CD14-positive monocyte (primary cell): ENCODE results near the gene PDIA5. TPM values are rescaled to one million over a fixed set of nuclear protein-coding genes. Genes with fewer than 3 reads are reported as not detected.

Source experiments
- DNase-seq, 3 donors: peaks; one replicate each; pipeline ENCODE4 v3.0.0-alpha.2; 2011 to 2022
- H2AFZ ChIP-seq: 2 replicates; pipeline ENCODE4 v1.6.0; 2012; ENCODE audit warnings: mild to moderate bottlenecking, low read depth, low read length, inconsistent platforms; ENCODE audit not compliant: insufficient read depth, poor library complexity, severe bottlenecking
- H3K27ac ChIP-seq, 2 donors: 1 replicate in 1 of 2; 2 replicates in 1 of 2; pipeline ENCODE4 v1.5.1; 2012 to 2013; ENCODE audit warnings: low read length in 2 of 2, control low read depth in 1 of 2, inconsistent platforms in 1 of 2, low read depth in 1 of 2, mild to moderate bottlenecking in 1 of 2
- H3K27me3 ChIP-seq, 2 donors: one replicate each; pipeline versions ENCODE4 v1.6.0 to v1.6.1; 2011 to 2013; ENCODE audit warnings: low read length in 2 of 2; ENCODE audit not compliant: control insufficient read depth in 2 of 2, insufficient read depth in 2 of 2
- H3K36me3 ChIP-seq, 2 donors: replicated peaks in 1 of 2; 1 replicate in 1 of 2; 2 replicates in 1 of 2; pipeline versions ENCODE4 v1.5.1 to v1.6.1; 2012 to 2013; ENCODE audit warnings: low read length in 2 of 2, control low read depth in 1 of 2, inconsistent platforms in 1 of 2, mild to moderate bottlenecking in 1 of 2; ENCODE audit not compliant: insufficient read depth in 2 of 2, control insufficient read depth in 1 of 2
- H3K4me1 ChIP-seq, 2 donors: 1 replicate in 1 of 2; 2 replicates in 1 of 2; pipeline versions ENCODE4 v1.5.1 to v1.6.1; 2012 to 2013; ENCODE audit warnings: low read length in 2 of 2, control low read depth in 1 of 2, inconsistent platforms in 1 of 2, mild to moderate bottlenecking in 1 of 2, moderate library complexity in 1 of 2; ENCODE audit not compliant: insufficient read depth in 2 of 2, control insufficient read depth in 1 of 2
- H3K4me2 ChIP-seq: replicated peaks from 2 replicates; pipeline ENCODE3; 2012; ENCODE audit warnings: low read length, moderate library complexity, mild to moderate bottlenecking; ENCODE audit not compliant: poor library complexity, severe bottlenecking; ENCODE audit errors: extremely low read depth
- H3K4me3 ChIP-seq, 3 experiments: fragments of 200-600 bp in 1 of 3; sonication (generic) in 1 of 3; replicated peaks in 1 of 3; 1 replicate in 2 of 3; 2 replicates in 1 of 3; pipeline ENCODE4 v1.5.1; 2011 to 2013; ENCODE audit warnings: low read length in 3 of 3, mild to moderate bottlenecking in 3 of 3, control low read depth in 2 of 3, low read depth in 2 of 3, inconsistent platforms in 1 of 3, moderate library complexity in 1 of 3
- H3K79me2 ChIP-seq: 2 replicates; pipeline ENCODE4 v1.6.0; 2012; ENCODE audit warnings: mild to moderate bottlenecking, control low read depth, inconsistent platforms, low read length, moderate library complexity; ENCODE audit not compliant: insufficient read depth
- H3K9ac ChIP-seq: 2 replicates; pipeline ENCODE4 v1.6.0; 2017; ENCODE audit warnings: low read length, mild to moderate bottlenecking; ENCODE audit not compliant: insufficient read depth, poor library complexity, severe bottlenecking
- H3K9me3 ChIP-seq, 2 donors: replicated peaks in 1 of 2; 1 replicate in 1 of 2; 2 replicates in 1 of 2; pipeline versions ENCODE4 v1.5.1 to v1.6.1; 2012 to 2013; ENCODE audit warnings: low read length in 2 of 2, control low read depth in 1 of 2; ENCODE audit not compliant: control insufficient read depth in 1 of 2, insufficient read depth in 1 of 2
- H4K20me1 ChIP-seq: 2 replicates; pipeline ENCODE4 v1.6.0; 2012; ENCODE audit warnings: mild to moderate bottlenecking, low read length, control low read depth, moderate library complexity; ENCODE audit not compliant: insufficient read depth
- H3K27ac Mint-ChIP-seq, 7 donors: one replicate each; pipeline ENCODE4 v1.8.0; 2020; ENCODE audit warnings: mild to moderate bottlenecking in 7 of 7, mixed read lengths in 7 of 7, moderate library complexity in 6 of 7, inconsistent platforms in 2 of 7
- H3K27me3 Mint-ChIP-seq, 3 donors: one replicate each; pipeline ENCODE4 v1.8.0; 2021 to 2022; ENCODE audit warnings: low read depth in 3 of 3, mild to moderate bottlenecking in 3 of 3, mixed read lengths in 3 of 3, moderate library complexity in 3 of 3, inconsistent platforms in 1 of 3
- H3K36me3 Mint-ChIP-seq, 2 donors: one replicate each; pipeline ENCODE4 v1.8.0; 2020; ENCODE audit warnings: mixed read lengths in 2 of 2, inconsistent platforms in 1 of 2, mild to moderate bottlenecking in 1 of 2
- H3K4me1 Mint-ChIP-seq: one replicate; pipeline ENCODE4 v1.8.0; 2020; ENCODE audit warnings: mild to moderate bottlenecking, mixed read lengths
- H3K4me3 Mint-ChIP-seq, 2 donors: one replicate each; pipeline ENCODE4 v1.8.0; 2020; ENCODE audit warnings: mild to moderate bottlenecking in 2 of 2, mixed read lengths in 2 of 2, moderate library complexity in 1 of 2
- H3K9me3 Mint-ChIP-seq, 7 donors: one replicate each; pipeline ENCODE4 v1.8.0; 2020 to 2022; ENCODE audit warnings: mixed read lengths in 7 of 7, mild to moderate bottlenecking in 6 of 7, moderate library complexity in 6 of 7, inconsistent platforms in 2 of 7
- WGBS: methylation state at CpG from one replicate; pipeline ENCODE4 v1.1.5; 2013; ENCODE audit warnings: missing lambda C conversion rate; ENCODE audit not compliant: insufficient coverage; 5-methylcytosine and 5-hydroxymethylcytosine counted together
- intact Hi-C, 2 donors: fragments of 100-400 bp; cut with micrococcal nuclease; formaldehyde crosslinking; loops; one replicate each; pipeline versions ENCODE4 v1.15.0 to v1.15.1; 2023
- polyA plus RNA-seq, 3 donors: library from polyadenylated mRNA; depleted of rRNA in 1 of 3; unstranded in 2 of 3; stranded (reverse) in 1 of 3; fragments of 300-500 nt in 2 of 3; fragments of >200 nt in 1 of 3; fragmentation: Illumina TruSeq in 2 of 3; gene quantifications; 1 replicate in 2 of 3; 2 replicates in 1 of 3; pipeline ENCODE4 v1.2.3, GENCODE V29; 2012 to 2021
- TF ChIP-seq, protein P1 (sequence below): fragments of 200-600 bp; IDR thresholded peaks from one replicate; pipeline ENCODE4 v1.8.0; 2022; ENCODE audit warnings: antibody characterized with exemption, mild to moderate bottlenecking

PDIA5 gene
- polyA plus RNA-seq, 3 donors: 7.1 to 10.0 (median 9.2) TPM

DNA sequence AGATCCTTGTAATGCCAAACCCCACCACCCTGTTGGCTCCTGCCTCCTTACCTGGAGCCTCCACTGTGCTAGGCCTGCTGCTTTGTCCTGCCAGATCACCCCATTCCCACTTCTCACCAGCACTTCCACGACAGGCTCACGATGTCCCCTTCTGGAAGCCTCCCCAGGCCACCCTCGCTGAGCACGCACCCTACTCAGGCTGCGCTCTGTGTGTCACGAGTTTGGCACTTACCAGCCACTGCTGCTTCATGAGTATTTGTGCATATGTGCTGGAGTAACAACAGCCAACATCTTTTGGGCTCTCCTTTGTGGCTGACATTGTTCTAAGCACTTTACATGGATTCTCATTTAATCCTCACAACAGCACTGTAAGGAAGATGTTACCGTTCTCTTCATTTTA is 58.1 kb downstream of the PDIA5 start:
- WGBS: 100% methylated on average over 1 of the region's 7 CpGs
- no peak overlapping the region for H3K9ac ChIP-seq
- H3K9me3 Mint-ChIP-seq: no peaks in the 10 kb centered on the region
- intact Hi-C loops: no loop called here
- no peaks in the 10 kb centered on the region for H3K4me1 ChIP-seq
- H2AFZ ChIP-seq: no peak overlapping the region
- no peak overlapping the region for H3K4me2 ChIP-seq
- H3K79me2 ChIP-seq: no peaks in the 10 kb centered on the region
- H3K36me3 ChIP-seq: peaks cover 31 to 94% of the 10 kb centered on the region in 2 donors
- no peak for DNase-seq
- TF ChIP-seq, protein P1, sequence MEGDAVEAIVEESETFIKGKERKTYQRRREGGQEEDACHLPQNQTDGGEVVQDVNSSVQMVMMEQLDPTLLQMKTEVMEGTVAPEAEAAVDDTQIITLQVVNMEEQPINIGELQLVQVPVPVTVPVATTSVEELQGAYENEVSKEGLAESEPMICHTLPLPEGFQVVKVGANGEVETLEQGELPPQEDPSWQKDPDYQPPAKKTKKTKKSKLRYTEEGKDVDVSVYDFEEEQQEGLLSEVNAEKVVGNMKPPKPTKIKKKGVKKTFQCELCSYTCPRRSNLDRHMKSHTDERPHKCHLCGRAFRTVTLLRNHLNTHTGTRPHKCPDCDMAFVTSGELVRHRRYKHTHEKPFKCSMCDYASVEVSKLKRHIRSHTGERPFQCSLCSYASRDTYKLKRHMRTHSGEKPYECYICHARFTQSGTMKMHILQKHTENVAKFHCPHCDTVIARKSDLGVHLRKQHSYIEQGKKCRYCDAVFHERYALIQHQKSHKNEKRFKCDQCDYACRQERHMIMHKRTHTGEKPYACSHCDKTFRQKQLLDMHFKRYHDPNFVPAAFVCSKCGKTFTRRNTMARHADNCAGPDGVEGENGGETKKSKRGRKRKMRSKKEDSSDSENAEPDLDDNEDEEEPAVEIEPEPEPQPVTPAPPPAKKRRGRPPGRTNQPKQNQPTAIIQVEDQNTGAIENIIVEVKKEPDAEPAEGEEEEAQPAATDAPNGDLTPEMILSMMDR: no peak
- no peak overlapping the region for H3K4me3 Mint-ChIP-seq
- H3K27ac Mint-ChIP-seq: no peak overlapping the region
- H3K4me1 Mint-ChIP-seq: no peaks in the 10 kb centered on the region
- H3K27ac ChIP-seq: no peak overlapping the region
- no peak overlapping the region for H3K4me3 ChIP-seq
- peaks cover 0 to 1% (median 0%) of the 10 kb centered on the region in 3 donors for H3K27me3 Mint-ChIP-seq
- no peaks in the 10 kb centered on the region for H3K27me3 ChIP-seq
- peaks cover 66 to 83% of the 10 kb centered on the region in 2 donors for H3K36me3 Mint-ChIP-seq
- no peaks in the 10 kb centered on the region for H3K9me3 ChIP-seq
- H4K20me1 ChIP-seq: no peaks in the 10 kb centered on the region

DNA sequence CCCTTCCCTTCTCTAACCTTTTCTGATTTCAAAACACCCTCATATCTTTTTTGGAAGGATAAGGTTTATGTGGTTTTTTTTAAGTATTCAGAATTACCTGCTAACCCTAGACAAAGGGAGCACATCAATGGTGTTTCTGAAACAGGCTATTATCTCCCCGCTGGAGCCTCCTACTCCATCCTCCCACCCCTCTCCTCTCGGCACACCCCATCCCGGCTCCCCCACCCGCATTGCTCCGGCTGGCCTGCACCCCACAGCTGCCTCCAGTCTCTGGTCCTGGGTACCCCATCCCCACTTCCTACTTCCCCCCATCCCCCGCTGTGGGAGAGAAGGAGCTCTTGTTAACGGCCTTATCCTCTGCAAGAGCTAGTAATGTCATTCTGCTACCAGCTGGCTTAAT is 59.2 kb downstream of the PDIA5 start:
- H3K27me3 Mint-ChIP-seq: peaks cover 0 to 1% (median 0%) of the 10 kb centered on the region in 3 donors
- Histone ChIP-seq H3K79me2 (no peaks in the 10 kb centered on the region), H3K27ac (no peak overlapping the region), H3K9ac (no peak overlapping the region), H3K27me3 (no peaks in the 10 kb centered on the region), H2AFZ (no peak overlapping the region), H3K4me3 (no peak overlapping the region), H3K36me3 (peaks cover 32 to 93% of the 10 kb centered on the region in 2 donors), H3K4me2 (no peak overlapping the region), H4K20me1 (no peaks in the 10 kb centered on the region), H3K4me1 (no peaks in the 10 kb centered on the region), H3K9me3 (no peaks in the 10 kb centered on the region)
- H3K4me3 Mint-ChIP-seq: no peak overlapping the region
- TF ChIP-seq, protein P1: no peak
- WGBS: no CpG with 5 or more reads among the region's 7 CpGs
- H3K36me3 Mint-ChIP-seq: peaks cover 60 to 81% of the 10 kb centered on the region in 2 donors
- intact Hi-C loops: no loop called here
- H3K9me3 Mint-ChIP-seq: no peaks in the 10 kb centered on the region
- no peaks in the 10 kb centered on the region for H3K4me1 Mint-ChIP-seq
- no peak for DNase-seq
- no peak overlapping the region for H3K27ac Mint-ChIP-seq
